Measurements from ENCODE around the gene TNFRSF12A.

DNA sequence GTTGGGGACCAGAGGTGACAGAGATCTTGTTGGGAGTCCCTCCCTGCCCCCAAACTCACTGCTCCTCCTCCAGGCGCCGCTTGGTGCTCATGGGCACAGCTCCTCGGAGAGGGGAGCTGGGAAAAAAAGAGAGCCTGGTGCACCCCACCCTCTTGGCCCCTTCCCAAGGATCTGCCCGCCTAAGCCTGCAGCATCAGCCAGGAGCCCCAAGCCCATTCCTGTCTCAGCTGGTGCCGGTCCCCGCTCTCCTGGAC, 3.2 kb downstream of the TNFRSF12A start:
- TF ChIP-seq, protein P1, sequence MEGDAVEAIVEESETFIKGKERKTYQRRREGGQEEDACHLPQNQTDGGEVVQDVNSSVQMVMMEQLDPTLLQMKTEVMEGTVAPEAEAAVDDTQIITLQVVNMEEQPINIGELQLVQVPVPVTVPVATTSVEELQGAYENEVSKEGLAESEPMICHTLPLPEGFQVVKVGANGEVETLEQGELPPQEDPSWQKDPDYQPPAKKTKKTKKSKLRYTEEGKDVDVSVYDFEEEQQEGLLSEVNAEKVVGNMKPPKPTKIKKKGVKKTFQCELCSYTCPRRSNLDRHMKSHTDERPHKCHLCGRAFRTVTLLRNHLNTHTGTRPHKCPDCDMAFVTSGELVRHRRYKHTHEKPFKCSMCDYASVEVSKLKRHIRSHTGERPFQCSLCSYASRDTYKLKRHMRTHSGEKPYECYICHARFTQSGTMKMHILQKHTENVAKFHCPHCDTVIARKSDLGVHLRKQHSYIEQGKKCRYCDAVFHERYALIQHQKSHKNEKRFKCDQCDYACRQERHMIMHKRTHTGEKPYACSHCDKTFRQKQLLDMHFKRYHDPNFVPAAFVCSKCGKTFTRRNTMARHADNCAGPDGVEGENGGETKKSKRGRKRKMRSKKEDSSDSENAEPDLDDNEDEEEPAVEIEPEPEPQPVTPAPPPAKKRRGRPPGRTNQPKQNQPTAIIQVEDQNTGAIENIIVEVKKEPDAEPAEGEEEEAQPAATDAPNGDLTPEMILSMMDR (IDR thresholded peaks at IDR 0.05), result no peak
- TF ChIP-seq EP300 (IDR thresholded peaks at IDR 0.05) (no peak), POLR2A (IDR thresholded peaks at IDR 0.05) (no peak)
